HG03108 (cell line): ENCODE results near the gene NNT.
A peak's percentile ranks its signal among the peaks of the same experiment; 100 is the strongest.
"Not testable (repeated sequence)": the region's sequence is repeated elsewhere in the genome, so short reads cannot be mapped to it uniquely, and the experiment has no call there.

Experiments
- ATAC-seq: cut with Tn5 transposase; IDR thresholded peaks from one replicate; pipeline ENCODE4 v1.9.1; 2021; ENCODE audit warnings: moderate library complexity; ENCODE audit not compliant: unreplicated experiment

Gene NNT

DNA sequence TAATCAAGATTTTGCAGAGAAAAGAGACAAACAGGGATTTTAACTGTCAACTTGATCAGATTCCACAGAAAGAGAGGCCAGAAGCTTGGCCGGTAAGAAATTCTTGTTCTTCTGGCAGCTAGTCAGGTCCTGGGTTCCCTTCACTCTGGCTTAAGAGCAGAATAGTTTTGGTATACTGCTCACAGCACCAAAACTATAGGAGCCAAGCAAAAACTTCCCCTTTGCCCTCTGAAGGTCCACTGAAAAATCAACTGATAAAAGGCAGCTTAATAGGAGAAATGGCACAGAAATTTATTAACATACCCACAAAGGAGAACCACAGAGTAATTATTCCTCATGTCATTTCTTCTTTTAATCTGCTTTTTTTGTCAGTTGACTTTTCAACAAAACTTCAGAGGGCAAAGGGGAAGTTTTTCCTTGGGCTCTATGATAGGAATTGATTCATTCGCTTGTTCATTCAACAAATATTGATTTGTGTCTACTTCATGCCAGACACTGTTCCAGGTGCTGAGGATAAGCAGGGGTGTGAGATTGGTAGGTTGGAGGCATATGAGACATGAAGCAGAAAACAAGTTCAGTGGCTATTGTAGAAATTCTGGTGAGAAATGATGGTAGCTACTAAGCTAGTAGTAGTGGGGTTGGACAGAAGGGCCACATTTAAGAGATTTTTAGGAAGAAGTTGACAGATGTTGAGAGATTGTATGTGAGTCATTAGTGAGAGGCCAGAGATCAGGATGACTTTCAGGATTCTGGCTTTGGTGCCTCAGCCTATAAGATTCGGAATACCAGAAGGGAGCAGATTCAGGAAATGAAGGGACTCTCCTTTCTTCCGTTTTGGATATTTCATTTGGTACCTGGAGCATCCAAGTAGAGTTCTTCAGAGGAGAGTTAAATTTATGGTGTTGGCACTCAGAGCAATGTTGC, 20.6 kb upstream of the NNT start:
- no peak for ATAC-seq

- ATAC-seq = no peak
Measured at GRCh38 chr5:43583724-43584123, 19.3 kb upstream of the NNT start.

DNA sequence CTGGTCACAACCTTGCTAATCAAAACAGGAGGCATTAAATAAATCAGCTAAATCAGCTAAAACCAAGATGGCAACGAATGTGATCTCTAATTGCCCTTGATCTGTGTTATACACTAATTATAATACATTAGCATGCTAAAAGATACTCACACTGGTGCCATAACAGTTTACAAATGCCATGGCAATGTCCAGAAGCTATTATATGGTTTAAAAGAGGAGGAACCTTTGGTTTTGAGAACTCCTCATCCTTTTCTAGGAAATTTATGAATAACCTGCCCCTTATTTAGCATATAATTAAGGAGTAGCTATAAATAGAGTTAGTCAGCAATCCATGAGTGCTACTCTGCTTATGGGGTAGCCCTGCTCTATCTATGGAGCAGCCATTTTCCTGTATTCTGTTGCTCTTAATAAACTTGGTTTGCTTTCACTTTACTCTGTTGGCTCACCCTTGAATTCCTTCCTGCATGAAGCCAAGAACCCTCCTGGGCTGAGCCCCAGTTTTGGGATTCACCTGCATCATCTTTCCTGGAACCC, 18.7 kb upstream of the NNT start:
- no peak for ATAC-seq

GRCh38 chr5:43588842-43589241, 14.1 kb upstream of the NNT start:
- no peak for ATAC-seq

DNA sequence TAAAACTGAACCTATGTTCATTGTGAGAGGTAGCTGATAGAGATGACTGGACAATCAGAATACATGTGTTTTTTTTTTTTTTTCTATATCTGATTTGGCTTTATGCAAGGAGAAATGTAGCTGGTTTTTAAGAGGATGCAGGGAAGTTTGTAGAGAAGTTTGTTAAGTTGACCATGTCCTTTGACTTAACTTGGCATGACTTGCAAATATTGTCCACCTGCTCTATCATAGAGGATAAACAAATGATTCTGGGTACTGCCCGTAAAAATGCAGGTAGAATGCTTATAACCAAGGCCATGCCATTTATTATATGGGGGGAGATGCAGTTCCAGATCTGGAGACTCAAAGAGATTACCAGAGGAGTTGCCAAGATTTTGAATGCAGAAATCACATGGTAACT, 13.7 kb upstream of the NNT start:
- ATAC-seq = no peak

GRCh38 chr5:43590700-43591099, 12.3 kb upstream of the NNT start:
- no peak for ATAC-seq

DNA sequence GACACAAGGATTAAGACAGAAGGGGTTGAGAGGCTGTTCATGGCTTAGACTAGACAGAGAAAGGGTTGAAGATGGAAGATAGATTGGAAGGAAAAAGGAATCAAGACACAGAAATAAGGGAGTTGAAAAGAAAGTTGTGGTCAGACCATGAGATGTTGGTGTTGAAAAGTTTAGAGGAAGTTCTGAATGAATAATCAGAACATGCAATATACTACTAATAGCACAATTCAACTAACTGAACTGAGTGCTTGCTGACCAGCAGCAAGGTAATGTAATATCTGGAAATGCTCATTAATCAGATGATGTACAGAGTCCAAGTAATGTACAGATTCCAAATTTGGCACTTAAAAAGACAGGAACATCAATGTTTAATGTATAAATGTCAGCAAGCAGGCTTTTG, 10.6 kb upstream of the NNT start:
- no peak for ATAC-seq

DNA sequence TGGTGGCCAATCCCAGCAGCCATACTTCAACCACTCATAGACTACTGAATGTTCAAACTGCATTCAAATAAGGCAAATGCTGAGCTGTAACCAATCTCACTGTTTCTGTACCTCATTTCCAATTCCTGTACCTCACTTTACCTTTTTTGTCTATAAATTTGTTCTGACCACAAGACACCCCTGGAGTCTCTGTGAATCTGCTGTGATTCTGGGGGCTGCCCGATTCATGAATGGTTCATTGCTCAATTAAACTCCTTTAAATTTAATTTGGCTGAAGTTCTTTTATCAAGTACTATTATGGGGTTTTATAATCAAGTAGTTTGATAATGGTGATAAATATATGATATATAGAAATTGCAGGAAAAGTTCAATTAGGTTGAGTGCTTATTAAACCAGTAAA, 4.1 kb upstream of the NNT start:
- ATAC-seq = not testable (repeated sequence)

DNA sequence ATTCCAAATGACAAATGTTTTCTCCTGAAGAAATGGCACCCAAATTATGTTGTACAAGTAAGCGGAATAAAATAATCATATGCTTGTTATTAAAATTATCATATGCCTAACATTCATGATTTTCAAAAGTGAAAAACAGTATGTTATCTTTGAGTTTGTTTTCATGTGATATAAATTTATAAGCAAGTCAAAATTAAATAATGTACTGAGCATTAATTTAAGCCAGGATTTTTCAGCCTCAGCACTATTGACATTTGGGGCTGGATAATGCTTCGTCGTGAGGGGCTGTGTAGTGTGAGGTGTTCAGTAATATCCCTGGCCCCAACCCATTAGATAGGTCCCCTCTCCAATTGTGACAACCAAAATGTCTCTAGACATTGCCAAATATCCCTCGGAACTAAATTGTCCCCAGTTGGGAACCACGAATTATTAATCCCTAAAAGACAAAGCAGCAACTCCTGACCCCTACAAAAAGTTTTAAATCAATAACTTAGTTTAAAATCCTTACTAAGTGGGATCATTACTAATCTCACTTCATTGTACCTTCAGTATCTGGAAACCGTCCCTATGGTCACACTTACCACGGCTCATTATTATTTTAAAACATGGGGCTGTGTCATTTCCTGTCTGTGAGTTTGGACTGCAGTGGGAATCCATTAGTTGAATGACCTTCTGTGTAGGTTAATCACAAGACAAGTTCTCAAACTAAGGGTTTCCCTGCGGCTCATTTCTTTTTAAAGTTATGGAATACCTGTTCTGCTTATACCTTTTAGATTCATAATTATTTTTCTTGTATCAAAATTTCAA, 1.3 kb upstream of the NNT start:
- peak; percentile 28 for ATAC-seq

DNA sequence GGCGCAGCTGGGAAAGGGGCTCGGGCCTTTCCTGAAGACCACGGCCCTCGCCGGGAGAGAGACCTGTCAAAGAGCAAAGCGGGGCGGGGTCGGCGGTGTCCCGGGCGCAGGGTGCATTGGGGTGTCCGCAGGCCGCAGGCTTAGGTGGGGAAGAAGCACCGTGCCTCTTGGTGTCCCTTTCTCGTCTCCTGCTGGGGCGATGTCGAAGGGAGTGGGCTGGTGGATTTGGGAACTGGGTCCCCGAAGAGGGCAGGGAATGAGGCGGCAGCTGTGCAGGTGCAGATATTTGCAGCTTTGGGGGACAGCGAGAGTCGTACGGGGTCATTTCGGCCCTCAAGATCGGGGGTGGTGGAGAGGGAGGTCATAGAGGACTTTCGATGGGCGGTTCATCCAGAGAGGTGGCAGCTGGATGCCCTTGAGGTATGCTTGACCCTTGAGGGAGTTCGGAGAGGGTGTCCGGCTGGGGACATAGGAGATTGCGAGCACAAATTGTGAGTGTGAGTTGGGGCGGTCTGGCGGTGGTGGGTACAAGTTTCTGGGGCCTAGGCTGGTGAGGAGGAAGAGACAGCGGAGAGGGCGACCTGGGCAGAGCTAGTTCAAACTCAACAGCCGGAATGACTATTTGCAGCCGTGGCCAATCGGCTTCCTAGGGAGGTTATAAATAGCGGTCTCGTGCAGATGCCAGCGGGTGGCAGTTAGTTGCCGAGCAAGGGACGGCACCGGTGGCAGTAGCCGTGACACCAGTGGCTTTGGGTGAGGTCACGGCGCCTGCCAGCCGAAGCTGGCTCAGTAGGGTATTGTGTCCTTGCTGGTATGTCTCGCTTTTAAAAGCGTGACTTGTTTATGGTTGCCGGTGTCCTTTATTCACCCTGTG, 601 bp downstream of the NNT start:
- ATAC-seq = peak; percentile 48

DNA sequence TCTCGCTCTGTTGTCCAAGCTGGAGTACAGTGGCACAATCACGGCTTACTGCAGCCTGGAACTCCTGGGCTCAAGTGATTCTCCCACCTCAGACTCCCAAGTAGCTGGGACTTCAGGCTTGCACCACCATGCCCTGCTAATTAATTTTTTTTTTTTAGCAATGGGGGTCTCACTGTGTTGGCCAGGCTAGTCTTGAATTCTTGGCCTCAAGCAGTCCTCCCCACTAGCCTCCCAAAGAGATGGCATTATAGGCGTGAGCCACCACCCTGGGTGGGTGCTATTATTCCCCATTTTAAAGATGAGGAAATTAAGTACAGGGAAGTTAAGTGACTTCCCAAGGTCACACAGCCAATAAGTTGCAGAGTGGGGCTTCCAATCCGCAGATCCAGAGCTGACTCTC, 1.7 kb downstream of the NNT start:
- no peak for ATAC-seq

DNA sequence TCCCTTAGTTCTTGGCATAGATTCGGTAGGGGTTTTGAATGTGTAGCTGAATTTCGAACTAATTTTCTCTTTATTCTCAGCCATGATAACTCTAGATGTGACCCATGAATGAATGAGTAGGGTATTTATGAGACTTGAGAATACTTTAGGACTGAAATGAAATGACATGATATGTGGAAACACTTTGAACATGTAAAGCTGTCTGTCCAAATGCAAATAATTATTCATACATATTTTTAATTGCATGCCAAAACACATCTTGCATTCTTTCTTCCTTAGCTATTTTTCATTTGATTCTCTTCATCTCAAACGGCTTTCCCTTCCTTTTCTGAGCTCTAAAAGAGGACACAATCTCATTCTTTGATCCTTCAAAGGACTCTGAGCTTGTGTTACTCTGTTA, 3.4 kb downstream of the NNT start:
- ATAC-seq = no peak

DNA sequence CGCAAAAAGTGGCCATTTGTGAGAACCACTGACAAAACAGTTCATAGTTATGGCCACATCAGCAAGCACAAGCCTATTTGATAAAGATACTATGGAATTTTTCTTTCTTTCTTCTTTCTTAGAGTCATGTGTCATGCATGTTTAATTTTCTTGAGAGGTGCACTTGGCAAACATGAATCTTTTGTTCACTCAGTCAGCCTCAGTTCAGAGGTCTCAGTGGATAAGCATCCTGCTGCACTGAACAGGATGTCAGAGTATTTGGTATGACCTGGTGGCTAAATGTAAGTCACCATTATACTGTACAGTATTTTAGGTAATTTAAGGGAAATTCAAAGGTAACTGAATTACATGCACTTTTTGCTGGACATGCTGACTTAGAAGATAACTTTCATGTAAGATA, 5.4 kb downstream of the NNT start:
- ATAC-seq = no peak

DNA sequence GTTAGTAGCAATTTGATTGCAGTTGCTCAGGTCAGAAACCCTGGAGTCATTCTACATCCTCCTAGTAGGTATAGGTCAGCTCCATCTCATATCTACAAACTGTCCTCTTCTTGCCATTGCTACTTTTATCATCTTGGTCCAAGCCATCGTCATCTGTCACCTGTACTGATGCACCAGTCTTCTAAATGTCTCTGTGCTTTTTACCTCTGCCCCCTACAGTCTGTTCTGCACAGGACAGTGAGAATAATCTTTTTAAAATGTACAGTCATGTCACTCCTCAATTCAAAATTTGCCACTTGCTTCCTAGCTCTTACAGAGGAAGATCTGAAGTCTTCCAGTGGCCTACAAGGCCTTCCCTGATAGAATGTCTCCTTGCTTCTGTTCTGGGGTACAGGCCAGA, 6.8 kb downstream of the NNT start:
- ATAC-seq = peak; percentile 50

- ATAC-seq = no peak
Measured at GRCh38 chr5:43613370-43613769, 10.4 kb downstream of the NNT start.

GRCh38 chr5:43615445-43616184, 12.6 kb downstream of the NNT start:
- ATAC-seq = no peak

- no peak for ATAC-seq
Measured at GRCh38 chr5:43616535-43616934, 13.6 kb downstream of the NNT start.

DNA sequence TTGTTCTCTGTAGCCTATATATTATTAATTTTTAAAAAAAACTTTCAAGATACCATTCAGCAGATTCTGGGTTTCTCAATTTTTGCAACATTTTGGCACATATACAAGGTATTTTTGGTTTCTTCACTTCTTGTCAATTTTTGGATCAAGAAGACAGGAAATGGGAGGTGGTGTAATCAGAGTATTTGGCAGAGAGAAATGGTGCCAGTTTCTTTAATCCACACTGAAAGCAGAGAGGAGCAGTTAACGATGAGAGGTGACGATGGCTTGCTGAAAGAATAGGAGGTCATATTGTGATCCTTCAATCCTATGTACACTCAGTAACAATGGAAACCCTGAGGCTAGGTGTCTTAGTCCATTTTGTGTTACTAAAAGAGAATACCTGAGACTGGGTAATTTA, 16.4 kb downstream of the NNT start:
- ATAC-seq = no peak

DNA sequence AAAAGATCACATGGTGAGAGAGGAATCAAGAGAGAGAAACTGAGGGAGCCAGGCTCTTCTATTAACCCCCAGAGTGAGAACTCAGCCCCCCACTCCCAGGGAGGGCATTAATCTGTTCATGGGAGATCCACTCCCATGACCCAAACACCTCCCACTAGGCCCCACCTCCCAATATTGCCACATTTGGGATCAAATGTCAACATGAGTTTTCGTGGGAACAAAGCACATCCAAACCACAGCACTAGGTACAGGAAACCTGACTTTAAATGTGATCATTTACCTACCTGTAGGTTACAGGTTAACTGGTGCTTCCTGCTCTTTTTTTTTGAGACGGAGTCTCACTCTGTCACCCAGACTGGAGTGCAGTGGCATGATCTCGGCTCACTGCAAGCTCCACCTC, 16.9 kb downstream of the NNT start:
- ATAC-seq = no peak

GRCh38 chr5:43620944-43621505, 18.0 kb downstream of the NNT start:
- ATAC-seq = no peak
